ENCODE results near the gene CX3CR1.

The CX3CR1 gene

GRCh38 chr3:39226106-39226741 lies 53.6 kb downstream of the CX3CR1 start:
- Histone ChIP-seq H3K9ac (ENCODE audit: low read length) (peak overlapping the region; percentile 30), H3K4me3 (ENCODE audit: low read length) (peak overlapping the region; percentile 57), H3K9me3 (ENCODE audit: insufficient read depth, low read length) (no peaks in the 10 kb centered on the region), H3K27ac (ENCODE audit: low read length) (peak overlapping the region; percentile 29), H3K27me3 (ENCODE audit: low read depth, low read length) (peaks cover 8% of the 10 kb centered on the region), H3K79me2 (ENCODE audit: low read length) (no peaks in the 10 kb centered on the region), H4K20me1 (ENCODE audit: insufficient read depth, low read length) (no peaks in the 10 kb centered on the region), H2AFZ (ENCODE audit: low read depth, low read length) (no peak overlapping the region), H3K36me3 (replicated peaks; ENCODE audit: low read depth, low read length) (no peaks in the 10 kb centered on the region), H3K4me2 (ENCODE audit: low read length) (peak overlapping the region; percentile 89), H3K4me1 (ENCODE audit: low read length) (peaks cover 19% of the 10 kb centered on the region)
- TF ChIP-seq EZH2phosphoT487 (IDR thresholded peaks at IDR 0.05; ENCODE audit: low read depth) (no peak), CTCF (IDR thresholded peaks at IDR 0.05; ENCODE audit: low read depth, low read length) (no peak)

- Histone ChIP-seq H3K79me2 (ENCODE audit: low read length) (no peaks in the 10 kb centered on the region), H3K4me1 (ENCODE audit: low read length) (peaks cover 38% of the 10 kb centered on the region), H4K20me1 (ENCODE audit: insufficient read depth, low read length) (no peaks in the 10 kb centered on the region), H3K9ac (ENCODE audit: low read length) (no peak overlapping the region), H3K4me2 (ENCODE audit: low read length) (no peak overlapping the region), H3K27me3 (ENCODE audit: low read depth, low read length) (peaks cover 8% of the 10 kb centered on the region; the same call in 1 of the 2 replicates), H2AFZ (ENCODE audit: low read depth, low read length) (no peak overlapping the region), H3K4me3 (ENCODE audit: low read length) (no peak overlapping the region), H3K36me3 (replicated peaks; ENCODE audit: low read depth, low read length) (no peaks in the 10 kb centered on the region), H3K9me3 (ENCODE audit: insufficient read depth, low read length) (no peaks in the 10 kb centered on the region), H3K27ac (ENCODE audit: low read length) (no peak overlapping the region)
- no peak for TF ChIP-seq EZH2phosphoT487 (IDR thresholded peaks at IDR 0.05; ENCODE audit: low read depth)
- no peak for TF ChIP-seq CTCF (IDR thresholded peaks at IDR 0.05; ENCODE audit: low read depth, low read length)
Observed at GRCh38 chr3:39224288-39224687, 55.5 kb downstream of the CX3CR1 start.

GRCh38 chr3:39222939-39223338 lies 56.9 kb downstream of the CX3CR1 start:
- Histone ChIP-seq H3K9me3 (ENCODE audit: insufficient read depth, low read length) (no peaks in the 10 kb centered on the region), H3K27ac (ENCODE audit: low read length) (no peak overlapping the region), H3K36me3 (replicated peaks; ENCODE audit: low read depth, low read length) (no peaks in the 10 kb centered on the region), H3K9ac (ENCODE audit: low read length) (no peak overlapping the region), H3K79me2 (ENCODE audit: low read length) (no peaks in the 10 kb centered on the region), H2AFZ (ENCODE audit: low read depth, low read length) (no peak overlapping the region), H4K20me1 (ENCODE audit: insufficient read depth, low read length) (no peaks in the 10 kb centered on the region), H3K27me3 (ENCODE audit: low read depth, low read length) (peaks cover 8% of the 10 kb centered on the region; the same call in 1 of the 2 replicates), H3K4me1 (ENCODE audit: low read length) (peaks cover 43% of the 10 kb centered on the region), H3K4me3 (ENCODE audit: low read length) (no peak overlapping the region), H3K4me2 (ENCODE audit: low read length) (no peak overlapping the region)
- no peak for TF ChIP-seq EZH2phosphoT487 (IDR thresholded peaks at IDR 0.05; ENCODE audit: low read depth)
- no peak for TF ChIP-seq CTCF (IDR thresholded peaks at IDR 0.05; ENCODE audit: low read depth, low read length)

- Histone ChIP-seq H3K9ac (ENCODE audit: low read length) (no peak overlapping the region), H4K20me1 (ENCODE audit: insufficient read depth, low read length) (no peaks in the 10 kb centered on the region), H3K9me3 (ENCODE audit: insufficient read depth, low read length) (no peaks in the 10 kb centered on the region), H3K4me3 (ENCODE audit: low read length) (no peak overlapping the region), H3K4me2 (ENCODE audit: low read length) (no peak overlapping the region), H3K27ac (ENCODE audit: low read length) (no peak overlapping the region), H3K27me3 (ENCODE audit: low read depth, low read length) (peaks cover 8% of the 10 kb centered on the region; the same call in 1 of the 2 replicates), H3K4me1 (ENCODE audit: low read length) (peaks cover 48% of the 10 kb centered on the region), H3K79me2 (ENCODE audit: low read length) (no peaks in the 10 kb centered on the region), H3K36me3 (replicated peaks; ENCODE audit: low read depth, low read length) (no peaks in the 10 kb centered on the region), H2AFZ (ENCODE audit: low read depth, low read length) (no peak overlapping the region)
- TF ChIP-seq CTCF (IDR thresholded peaks at IDR 0.05; ENCODE audit: low read depth, low read length) (no peak), EZH2phosphoT487 (IDR thresholded peaks at IDR 0.05; ENCODE audit: low read depth) (no peak)
Observed at GRCh38 chr3:39222462-39222861, 57.4 kb downstream of the CX3CR1 start.
